DND-41 (cell line): ENCODE results near the gene RAB26.

Experiments used
- ATAC-seq: fragments of 200-7000 bp; cut with Tn5 transposase; 3 replicates; pipeline ENCODE4 v1.9.1; 2021; ENCODE audit warnings: low read depth; ENCODE audit not compliant: insufficient read depth
- DNase-seq: peaks from one replicate; pipeline ENCODE4 v3.0.0-alpha.2; 2020
- H2AFZ ChIP-seq: 2 replicates; pipeline ENCODE4 v1.6.0; 2012; ENCODE audit warnings: low read depth, low read length
- H3K27ac ChIP-seq: 2 replicates; pipeline ENCODE4 v1.5.1; 2012; ENCODE audit warnings: low read length, inconsistent platforms
- H3K27me3 ChIP-seq: fragments of 200-600 bp; sonication (generic); 2 replicates; pipeline ENCODE4 v1.6.0; 2012; ENCODE audit warnings: low read length, mild to moderate bottlenecking, inconsistent platforms; ENCODE audit not compliant: insufficient read depth, poor library complexity
- H3K36me3 ChIP-seq: 2 replicates; pipeline ENCODE4 v1.5.1; 2012; ENCODE audit warnings: low read length, inconsistent platforms; ENCODE audit not compliant: insufficient read depth
- H3K4me1 ChIP-seq: 2 replicates; pipeline ENCODE4 v1.5.1; 2012; ENCODE audit warnings: mild to moderate bottlenecking, low read length; ENCODE audit not compliant: insufficient read depth
- H3K4me2 ChIP-seq: 2 replicates; pipeline ENCODE4 v1.6.0; 2012; ENCODE audit warnings: mild to moderate bottlenecking, moderate library complexity, low read length, inconsistent platforms; ENCODE audit not compliant: insufficient read depth
- H3K4me3 ChIP-seq, 2 experiments: fragments of 200-600 bp in 1 of 2; shearing (Covaris generic) in 1 of 2; 2 replicates each; pipeline ENCODE4 v1.5.1; 2012 to 2016; ENCODE audit warnings: inconsistent platforms in 2 of 2, low read length in 2 of 2, mild to moderate bottlenecking in 2 of 2, low read depth in 1 of 2, moderate library complexity in 1 of 2
- H3K79me2 ChIP-seq: 2 replicates; pipeline ENCODE4 v1.6.0; 2012; ENCODE audit warnings: low read length, inconsistent platforms; ENCODE audit not compliant: insufficient read depth
- H3K9ac ChIP-seq: 2 replicates; pipeline ENCODE4 v1.6.0; 2012; ENCODE audit warnings: low read depth, mild to moderate bottlenecking, inconsistent platforms, low read length, moderate library complexity
- H3K9me3 ChIP-seq: 2 replicates; pipeline ENCODE4 v1.5.1; 2012; ENCODE audit warnings: low read length, moderate library complexity, mild to moderate bottlenecking, inconsistent platforms; ENCODE audit not compliant: insufficient read depth, severe bottlenecking
- H4K20me1 ChIP-seq: 2 replicates; pipeline ENCODE4 v1.6.0; 2012; ENCODE audit warnings: low read length; ENCODE audit not compliant: insufficient read depth
- EZH2 ChIP-seq: IDR thresholded peaks from 3 replicates; pipeline ENCODE4 v1.6.1; 2012; ENCODE audit warnings: borderline replicate concordance, low read depth, mild to moderate bottlenecking, moderate library complexity, low read length, inconsistent platforms; ENCODE audit not compliant: severe bottlenecking
- TF ChIP-seq, protein P1 (sequence below): IDR thresholded peaks from 2 replicates; pipeline ENCODE4 v1.5.1; 2012; ENCODE audit warnings: borderline replicate concordance, low read length, moderate library complexity, mild to moderate bottlenecking; ENCODE audit not compliant: poor library complexity, severe bottlenecking; ENCODE audit errors: extremely low read depth

RAB26 gene

DNA sequence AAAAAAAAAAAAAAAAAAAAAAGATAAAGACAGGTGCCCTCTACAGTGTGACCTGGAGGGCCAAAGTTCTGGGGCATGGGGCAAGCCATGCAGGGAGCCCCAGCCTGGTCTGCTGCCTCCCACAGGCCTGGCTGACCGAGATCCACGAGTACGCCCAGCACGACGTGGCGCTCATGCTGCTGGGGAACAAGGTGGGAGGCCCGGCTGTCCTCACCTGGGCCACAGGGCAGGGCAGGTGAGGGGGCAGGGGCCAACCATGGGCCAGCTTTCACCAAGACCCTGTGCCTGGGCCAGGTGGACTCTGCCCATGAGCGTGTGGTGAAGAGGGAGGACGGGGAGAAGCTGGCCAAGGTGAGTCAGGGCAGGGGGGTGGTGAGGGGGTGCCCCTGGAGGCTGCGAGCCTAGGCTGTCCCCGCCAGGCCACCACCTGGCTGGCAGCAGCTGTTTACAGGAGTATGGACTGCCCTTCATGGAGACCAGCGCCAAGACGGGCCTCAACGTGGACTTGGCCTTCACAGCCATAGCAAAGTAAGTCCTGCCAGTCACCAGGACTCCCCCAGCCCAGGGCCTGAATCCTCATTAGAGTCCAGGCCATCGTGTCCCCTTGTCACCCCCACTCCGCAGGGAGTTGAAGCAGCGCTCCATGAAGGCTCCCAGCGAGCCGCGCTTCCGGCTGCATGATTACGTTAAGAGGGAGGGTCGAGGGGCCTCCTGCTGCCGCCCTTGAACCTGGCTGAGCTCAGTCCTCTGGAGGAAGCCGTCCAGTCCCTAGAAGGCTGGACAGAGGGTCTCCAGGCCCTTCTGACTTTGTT lies 4.5 kb downstream of the RAB26 start:
- peak overlapping the region; percentile 89 for H3K9ac ChIP-seq
- H4K20me1 ChIP-seq, result peaks cover 83% of the 10 kb centered on the region
- no peak for DNase-seq
- peaks cover 60% of the 10 kb centered on the region for H3K4me1 ChIP-seq
- TF ChIP-seq EZH2, result no peak
- TF ChIP-seq, protein P1, sequence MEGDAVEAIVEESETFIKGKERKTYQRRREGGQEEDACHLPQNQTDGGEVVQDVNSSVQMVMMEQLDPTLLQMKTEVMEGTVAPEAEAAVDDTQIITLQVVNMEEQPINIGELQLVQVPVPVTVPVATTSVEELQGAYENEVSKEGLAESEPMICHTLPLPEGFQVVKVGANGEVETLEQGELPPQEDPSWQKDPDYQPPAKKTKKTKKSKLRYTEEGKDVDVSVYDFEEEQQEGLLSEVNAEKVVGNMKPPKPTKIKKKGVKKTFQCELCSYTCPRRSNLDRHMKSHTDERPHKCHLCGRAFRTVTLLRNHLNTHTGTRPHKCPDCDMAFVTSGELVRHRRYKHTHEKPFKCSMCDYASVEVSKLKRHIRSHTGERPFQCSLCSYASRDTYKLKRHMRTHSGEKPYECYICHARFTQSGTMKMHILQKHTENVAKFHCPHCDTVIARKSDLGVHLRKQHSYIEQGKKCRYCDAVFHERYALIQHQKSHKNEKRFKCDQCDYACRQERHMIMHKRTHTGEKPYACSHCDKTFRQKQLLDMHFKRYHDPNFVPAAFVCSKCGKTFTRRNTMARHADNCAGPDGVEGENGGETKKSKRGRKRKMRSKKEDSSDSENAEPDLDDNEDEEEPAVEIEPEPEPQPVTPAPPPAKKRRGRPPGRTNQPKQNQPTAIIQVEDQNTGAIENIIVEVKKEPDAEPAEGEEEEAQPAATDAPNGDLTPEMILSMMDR, result no peak
- H3K27me3 ChIP-seq, result no peaks in the 10 kb centered on the region
- peaks cover 34% of the 10 kb centered on the region for H3K36me3 ChIP-seq
- H3K27ac ChIP-seq, result no peak overlapping the region
- ATAC-seq, result no peak
- H3K9me3 ChIP-seq, result no peaks in the 10 kb centered on the region
- no peak overlapping the region for H2AFZ ChIP-seq
- peak overlapping the region; percentile 86 for H3K4me2 ChIP-seq
- H3K4me3 ChIP-seq, result peak overlapping the region in 1 of 2 experiments; percentile 95; a peak in 3 of 4 replicates
- H3K79me2 ChIP-seq, result peaks cover 53% of the 10 kb centered on the region

DNA sequence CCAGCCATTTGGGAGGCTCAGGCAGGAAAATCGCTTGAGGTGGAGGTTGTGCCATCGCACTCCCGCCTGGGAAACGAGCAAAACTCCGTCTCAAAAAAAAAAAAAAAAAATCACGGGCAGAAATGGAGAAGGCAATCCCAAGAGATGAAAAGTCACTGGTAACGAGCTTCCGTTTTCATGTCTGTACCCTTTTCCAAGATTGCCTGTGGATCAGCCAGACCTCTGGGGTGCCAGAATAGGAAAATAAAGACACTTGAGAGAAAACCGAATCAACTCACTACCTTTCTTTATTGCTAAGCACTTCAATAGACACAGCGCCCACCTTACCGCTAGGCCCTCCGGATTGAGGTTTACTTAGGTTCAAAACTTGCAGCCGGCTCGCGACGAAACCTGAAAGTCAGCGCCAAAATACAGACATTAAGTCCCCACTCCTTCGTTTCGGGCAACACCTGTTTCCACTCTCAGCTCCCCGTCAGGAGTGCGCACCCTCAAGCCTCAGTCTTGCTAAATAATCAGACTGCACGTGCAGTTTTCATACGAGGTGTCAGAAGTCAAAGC lies 6.2 kb downstream of the RAB26 start:
- H3K27ac ChIP-seq, result peak overlapping the region; percentile 86
- no peak for TF ChIP-seq EZH2
- TF ChIP-seq, protein P1, result no peak
- no peak for DNase-seq
- H4K20me1 ChIP-seq, result peaks cover 90% of the 10 kb centered on the region
- peak overlapping the region; percentile 37 for H2AFZ ChIP-seq
- H3K9ac ChIP-seq, result peak overlapping the region; percentile 89
- H3K79me2 ChIP-seq, result peaks cover 70% of the 10 kb centered on the region
- no peaks in the 10 kb centered on the region for H3K9me3 ChIP-seq
- no peak for ATAC-seq
- peak overlapping the region; percentile 86 for H3K4me2 ChIP-seq
- H3K4me1 ChIP-seq, result peaks cover 60% of the 10 kb centered on the region
- peaks cover 42% of the 10 kb centered on the region for H3K36me3 ChIP-seq
- no peaks in the 10 kb centered on the region for H3K27me3 ChIP-seq
- H3K4me3 ChIP-seq, result peak overlapping the region; percentile 95 to 97

DNA sequence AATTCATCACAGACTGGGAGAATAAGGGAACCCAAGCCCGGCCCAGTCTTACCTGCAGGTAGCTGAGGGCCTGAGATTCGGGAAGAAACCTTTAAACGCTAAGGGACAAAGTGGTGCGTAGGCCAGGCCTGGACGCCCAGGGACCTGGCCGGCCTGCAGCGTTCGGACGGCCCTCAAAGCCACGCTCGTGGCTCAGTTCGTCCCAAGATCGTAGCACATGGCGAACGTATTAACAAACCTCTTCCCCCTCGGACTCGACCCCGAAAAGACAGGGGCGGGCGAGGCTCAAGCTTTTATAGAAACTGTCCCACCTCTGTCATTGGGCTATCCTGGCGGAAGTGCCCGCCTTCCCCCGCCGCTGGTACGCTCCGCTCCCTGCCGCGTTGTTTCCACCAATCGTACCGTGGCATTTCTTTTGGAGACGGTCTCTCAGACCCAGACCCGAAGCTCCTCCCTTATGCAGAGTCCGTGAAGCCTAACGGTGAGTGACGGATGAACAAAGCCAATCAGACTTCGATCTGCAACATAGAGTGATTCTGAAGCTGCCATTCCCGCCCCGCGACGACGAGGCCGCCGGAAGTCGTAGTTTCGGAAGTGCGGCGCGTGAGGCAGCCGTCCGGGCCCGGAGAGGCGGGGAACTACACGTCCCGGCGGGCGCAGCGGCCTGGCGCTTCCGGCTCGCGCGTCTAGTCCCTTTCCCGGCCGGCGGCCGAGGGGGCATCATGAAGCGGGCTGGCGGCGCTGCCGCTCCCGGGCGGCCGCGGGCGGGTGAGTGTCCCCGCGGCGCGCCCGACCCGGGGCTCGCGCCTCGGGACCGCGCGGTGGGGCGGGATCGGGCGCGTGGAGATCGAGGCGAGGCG lies 6.9 kb downstream of the RAB26 start, which contains the start of gene TRAF7:
Gene TRAF7 (plus strand): TSS at position 692 of the 860 bp plus-strand sequence. CDS start 8,139 bp downstream, outside the sequence.
- DNase-seq, result peak; percentile 100
- Histone ChIP-seq H3K36me3 (peaks cover 42% of the 10 kb centered on the region), H3K9me3 (no peaks in the 10 kb centered on the region), H4K20me1 (peaks cover 89% of the 10 kb centered on the region), H3K4me2 (peak within 1 kb of the TSS; percentile 86), H3K4me1 (peaks cover 55% of the 10 kb centered on the region), H3K9ac (peak within 1 kb of the TSS; percentile 89), H3K27ac (peak within 1 kb of the TSS; percentile 86), H3K79me2 (peaks cover 77% of the 10 kb centered on the region), H3K27me3 (no peaks in the 10 kb centered on the region), H3K4me3 (peak within 1 kb of the TSS; percentile 95 to 97), H2AFZ (peak within 1 kb of the TSS; percentile 54)
- peak; percentile 95 for ATAC-seq
- TF ChIP-seq, protein P1, result peak; percentile 6
- no peak for TF ChIP-seq EZH2
